GM21367 (cell line): ENCODE results near the gene TMCC3.
"Not testable (repeated sequence)": the region's sequence is repeated elsewhere in the genome, so short reads cannot be mapped to it uniquely, and the experiment has no call there.

Experiments
- ATAC-seq: cut with Tn5 transposase; IDR thresholded peaks from one replicate; pipeline ENCODE4 v1.9.1; 2021; ENCODE audit not compliant: unreplicated experiment

The TMCC3 gene

GRCh38 chr12:94637390-94638113, 12.8 kb downstream of the TMCC3 start:
- ATAC-seq: no peak

DNA sequence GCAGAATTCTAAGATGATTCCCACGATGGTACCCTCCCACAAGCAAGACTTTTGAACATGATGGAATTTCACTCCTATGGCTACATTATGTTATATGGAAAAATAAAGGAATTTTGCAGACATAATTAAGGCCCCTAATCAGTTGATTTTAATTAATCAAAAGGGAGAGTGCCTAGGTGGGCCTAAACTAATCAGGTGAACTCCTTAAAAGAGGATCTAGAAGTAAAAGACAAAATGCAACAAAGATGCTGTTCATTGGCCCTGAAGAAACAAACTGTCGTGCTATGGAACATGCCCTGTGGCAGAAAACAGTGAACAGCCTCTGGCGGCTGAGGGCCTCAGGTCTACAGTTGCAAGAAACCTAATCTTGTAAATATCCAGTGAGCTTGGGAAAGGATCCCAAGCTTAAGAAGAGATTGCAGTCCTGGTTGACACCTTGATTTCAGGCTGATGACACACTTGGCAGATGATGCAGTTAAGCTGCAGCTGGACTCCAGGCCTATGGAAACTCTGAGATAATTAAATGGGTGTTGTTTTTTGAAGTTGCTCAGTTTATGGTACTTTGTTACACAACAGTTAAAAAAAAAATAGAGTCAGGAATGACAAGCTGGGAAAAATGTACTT, 13.8 kb downstream of the TMCC3 start:
- ATAC-seq: no peak

DNA sequence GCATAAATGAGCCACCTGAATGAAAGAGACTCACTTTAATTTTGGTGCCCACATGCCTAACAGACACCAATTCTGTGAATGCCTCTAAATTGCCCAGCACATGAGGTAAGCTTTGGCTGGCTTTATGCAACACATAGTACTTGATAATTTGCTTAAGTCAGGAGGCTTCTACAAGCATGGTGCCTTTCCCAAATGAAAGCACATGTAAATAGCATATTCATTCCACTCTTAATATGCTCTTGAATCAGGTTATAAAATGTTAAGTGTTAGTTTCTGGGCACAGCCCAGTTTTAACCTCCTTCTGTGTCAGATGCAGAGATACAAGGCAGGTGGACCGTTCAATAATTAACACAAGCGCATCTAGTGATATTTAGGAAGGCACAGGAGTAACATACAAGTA, 15.6 kb downstream of the TMCC3 start:
- no peak for ATAC-seq

- no peak for ATAC-seq
Measured at GRCh38 chr12:94633401-94633800, 17.0 kb downstream of the TMCC3 start.

DNA sequence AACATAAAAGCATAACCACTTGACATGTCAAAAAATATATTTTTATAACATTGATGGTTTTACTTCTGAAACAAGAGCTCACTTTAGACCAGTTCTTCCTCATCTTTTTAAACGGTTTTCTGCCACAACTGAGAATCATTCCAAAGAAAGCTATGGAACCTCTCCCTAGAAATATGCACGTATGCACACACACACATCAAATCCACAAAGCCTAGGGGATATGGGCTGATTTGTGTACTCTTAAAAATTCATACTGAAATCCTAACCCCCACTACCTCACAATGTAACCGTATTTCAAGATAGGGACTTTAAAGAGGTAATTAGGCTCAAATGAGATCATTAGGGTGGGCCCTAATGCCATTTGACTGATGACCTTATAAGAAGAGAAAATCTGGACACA, 19.3 kb downstream of the TMCC3 start:
- no peak for ATAC-seq

DNA sequence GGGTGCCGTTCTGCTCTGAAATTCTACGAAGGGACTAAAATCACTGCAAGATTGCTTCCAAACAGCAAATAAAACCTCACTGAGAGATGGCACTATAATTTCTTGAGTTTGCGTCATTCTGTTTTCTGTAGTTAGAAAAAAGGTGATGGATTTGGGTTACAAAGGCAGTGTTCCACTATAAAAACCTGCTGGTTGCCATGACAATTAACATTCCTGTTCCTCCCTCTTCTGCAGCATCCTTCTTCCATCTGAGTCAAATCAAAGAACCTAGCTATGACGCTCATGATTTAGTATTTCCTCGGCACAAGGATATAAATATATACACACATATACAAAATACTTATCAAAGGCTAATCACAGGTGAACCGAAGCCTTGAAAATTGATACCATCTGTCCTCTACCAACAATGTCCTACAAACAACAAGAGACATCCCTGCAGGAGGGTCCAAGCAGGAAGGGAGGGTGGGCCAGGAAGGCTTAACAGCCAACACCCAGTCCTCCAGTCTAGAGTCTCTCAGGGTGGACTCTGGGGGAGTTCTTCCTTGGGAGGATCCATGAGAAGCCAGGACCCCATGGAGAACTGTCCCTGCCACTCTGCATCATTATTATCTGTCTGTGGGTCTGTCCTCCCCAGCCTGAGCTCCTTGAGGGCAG, 21.4 kb downstream of the TMCC3 start:
- no peak for ATAC-seq

DNA sequence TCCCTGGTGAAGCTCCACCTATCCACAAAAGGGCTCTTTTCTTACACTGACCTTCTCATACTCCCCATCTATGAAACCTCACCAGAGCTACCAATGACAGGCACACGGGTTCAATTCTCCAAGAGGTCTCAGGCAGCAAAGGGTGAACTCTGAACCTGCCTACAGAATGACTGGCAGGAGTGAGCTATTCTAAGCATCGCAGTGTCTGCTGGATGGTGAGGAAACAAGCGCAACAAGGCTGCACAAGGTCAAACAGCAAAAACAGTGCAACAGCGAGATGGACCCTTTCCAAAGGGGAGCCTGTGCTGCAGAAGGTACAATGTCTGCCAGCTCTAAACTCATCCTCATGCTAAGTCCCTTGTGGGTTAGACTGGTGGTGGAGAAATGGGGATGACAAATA, 22.0 kb downstream of the TMCC3 start:
- no peak for ATAC-seq

DNA sequence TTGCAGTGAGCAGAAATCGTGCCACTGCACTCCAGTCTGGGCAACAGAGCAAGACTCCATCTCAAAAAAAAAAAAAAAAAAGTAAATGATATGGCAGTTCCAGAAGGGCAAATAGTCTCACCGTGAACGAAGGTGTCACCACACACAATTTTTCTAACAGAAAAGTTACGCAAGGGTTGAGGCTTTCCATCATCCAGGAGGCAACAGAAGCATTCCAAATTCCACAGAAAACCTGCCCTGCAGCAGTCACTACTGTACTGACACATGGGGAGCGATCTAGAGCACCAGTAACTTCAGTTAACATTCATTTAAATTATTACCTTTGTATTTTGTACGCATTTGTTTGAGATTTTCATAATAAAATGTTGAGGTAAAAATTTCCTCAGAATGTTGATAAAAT, 24.8 kb downstream of the TMCC3 start:
- ATAC-seq: no peak

- no peak for ATAC-seq
Measured at GRCh38 chr12:94623161-94623920, 27.0 kb downstream of the TMCC3 start.

DNA sequence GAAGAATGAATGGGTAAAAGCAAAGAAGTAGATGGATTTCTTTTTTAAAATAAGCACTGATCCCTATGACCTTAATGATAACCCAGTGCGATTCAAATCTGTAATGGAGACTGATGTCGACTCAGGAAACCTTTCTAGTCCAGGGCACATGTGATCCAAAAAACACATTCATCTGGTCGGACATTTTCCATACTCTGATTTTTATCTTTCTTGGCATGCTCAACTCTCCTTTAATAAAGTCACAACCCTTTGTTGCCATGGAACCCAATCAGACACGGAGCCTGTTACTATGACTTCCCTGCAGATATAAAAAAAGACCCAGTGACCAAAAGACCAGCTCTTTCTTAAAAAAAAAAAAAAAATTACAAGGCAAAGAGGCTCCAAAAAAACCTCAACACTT, 27.9 kb downstream of the TMCC3 start:
- no peak for ATAC-seq

DNA sequence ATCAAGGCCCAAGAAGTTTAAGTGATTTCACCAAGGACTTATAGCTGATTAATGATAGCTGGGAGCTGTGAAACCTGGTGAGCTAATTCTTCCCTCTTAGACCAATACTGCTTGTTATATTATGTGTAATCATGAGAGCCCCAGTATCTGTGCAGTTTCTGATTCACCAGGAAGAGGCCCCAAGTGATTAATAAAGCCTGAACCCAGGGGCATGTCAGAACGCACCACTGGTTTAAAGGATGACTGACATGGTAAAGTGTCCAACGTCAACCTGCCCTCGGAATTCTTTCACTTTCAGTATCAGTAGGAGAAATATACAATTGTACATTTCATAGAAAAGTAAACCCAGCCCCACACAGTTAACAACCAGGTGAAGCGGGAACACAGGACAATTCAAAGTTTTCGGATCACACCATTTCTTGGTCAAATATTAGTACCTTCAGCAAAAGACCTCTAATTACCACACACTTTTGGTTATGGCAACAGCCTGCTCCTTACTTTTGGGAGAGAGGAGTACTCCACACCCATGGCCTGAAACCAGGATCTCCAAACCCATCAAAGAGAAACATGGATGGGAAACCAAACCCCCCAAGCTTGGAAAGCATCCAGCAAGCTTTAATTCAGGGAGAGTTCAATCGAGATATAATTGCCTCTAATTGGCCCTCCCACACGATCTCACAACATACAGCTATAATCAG, 28.5 kb downstream of the TMCC3 start:
- peak; percentile 88 for ATAC-seq

DNA sequence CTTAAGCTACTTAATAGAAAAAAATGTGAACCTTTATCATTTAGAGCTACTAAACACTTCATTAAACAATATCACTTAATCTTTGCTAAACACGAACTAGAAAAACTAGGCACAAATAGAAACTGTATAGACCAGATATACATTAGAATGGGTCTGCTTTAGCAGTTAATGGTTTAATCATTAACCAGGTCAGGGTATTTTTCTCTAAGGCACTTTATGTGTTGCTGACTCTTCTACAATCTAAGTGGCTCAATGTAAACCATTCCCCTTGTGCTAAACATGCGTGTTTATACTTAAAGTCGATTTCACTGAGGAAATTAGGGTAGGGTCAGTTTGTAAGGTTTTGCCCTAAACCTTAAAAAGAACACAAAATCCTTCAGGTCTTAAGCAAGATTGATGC, 29.7 kb downstream of the TMCC3 start:
- no peak for ATAC-seq

DNA sequence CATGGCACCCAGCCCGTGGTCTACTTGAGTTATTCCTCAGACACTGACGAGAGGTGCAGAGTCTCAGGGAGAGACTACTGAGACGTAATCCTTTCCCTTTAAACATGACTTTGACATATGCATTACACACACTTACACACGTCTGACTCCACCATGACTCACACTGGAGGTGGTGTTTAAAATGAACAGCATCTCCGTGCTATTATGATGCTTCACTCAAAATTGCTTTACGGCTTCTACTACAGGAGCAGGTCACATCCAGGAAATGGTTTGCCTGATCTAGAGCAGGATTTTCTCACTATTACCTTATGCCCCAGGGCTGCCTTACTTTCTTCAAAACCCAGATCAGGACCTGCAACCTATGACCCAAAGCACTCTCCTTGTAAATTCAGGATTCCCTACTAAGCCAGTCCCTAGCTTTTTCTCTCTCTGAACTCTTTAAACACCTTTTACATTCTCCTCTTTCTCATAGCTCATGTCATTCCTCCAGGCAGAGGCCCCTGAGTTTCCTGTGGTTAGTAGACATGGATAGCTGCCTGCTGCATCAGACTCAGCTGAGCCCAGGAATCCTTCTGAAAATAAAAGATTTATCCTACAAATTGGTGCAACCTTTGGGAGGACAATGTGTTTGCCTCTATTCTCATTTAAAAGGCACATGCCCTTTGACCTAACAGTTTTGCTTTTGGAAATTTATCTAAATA, 31.2 kb downstream of the TMCC3 start:
- ATAC-seq: no peak

GRCh38 chr12:94617101-94617500, 33.3 kb downstream of the TMCC3 start:
- ATAC-seq: no peak

GRCh38 chr12:94616203-94616729, 34.1 kb downstream of the TMCC3 start:
- ATAC-seq: no peak

DNA sequence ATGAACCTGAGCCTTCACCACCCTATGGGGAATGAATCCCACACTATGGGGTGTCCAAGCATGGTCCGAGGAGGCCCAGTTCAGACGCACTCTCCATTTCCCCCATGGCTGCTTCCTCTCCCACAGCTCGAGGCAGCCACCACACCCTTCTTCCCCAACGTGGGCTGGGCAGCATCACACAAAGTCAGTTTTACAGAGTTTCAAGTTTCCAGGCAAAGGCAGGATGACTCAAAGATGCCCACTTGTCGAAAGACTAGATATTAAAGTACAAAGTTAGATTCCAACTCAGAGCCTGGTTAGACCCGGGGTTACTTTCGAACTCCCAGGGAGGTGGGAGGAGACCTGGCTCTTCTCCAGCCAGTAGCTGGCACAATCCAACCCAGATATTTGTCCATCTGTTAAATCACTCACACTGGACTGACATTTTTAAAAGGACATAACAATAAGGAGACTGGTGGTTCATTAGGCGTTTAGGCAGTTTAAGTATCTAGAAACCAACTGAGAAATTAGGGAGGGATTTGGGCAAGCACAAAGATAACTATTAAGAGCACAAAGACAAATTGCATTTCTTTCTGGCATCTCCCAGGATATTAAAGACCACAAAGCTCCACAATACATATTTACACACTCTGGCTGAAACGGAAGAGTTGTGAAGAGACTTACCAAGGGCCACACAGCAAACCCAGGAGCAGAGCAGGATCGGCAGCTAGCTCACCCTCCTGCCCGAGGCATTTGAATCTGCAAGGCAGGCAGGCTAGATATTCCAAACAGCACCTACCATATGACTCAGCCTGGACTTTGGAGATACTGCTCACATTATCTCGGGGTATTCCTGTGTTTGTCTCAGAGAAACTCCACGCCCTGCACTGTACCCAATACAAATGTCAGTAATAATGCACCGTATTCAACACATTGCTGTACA, 34.8 kb downstream of the TMCC3 start:
- no peak for ATAC-seq

DNA sequence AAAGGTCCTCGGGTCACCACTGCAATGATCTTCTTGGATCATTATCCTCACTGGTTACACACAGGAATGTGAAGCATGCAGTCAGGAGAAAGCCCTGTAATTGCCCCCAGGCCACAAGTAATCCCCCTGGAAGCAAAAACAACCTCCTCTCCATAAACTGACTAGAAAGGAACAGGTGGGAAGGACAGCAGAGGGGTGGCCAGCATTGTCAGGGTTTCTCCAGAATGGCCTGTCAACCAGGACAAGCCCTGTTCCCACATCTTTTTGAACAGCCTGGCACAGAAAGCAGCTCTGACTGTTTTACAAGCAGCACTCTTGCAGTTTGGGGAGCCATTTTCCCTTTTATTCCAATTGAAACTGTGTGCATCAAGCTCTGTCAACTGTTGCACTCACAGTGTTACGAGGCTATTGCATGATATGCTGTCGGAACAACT, 36.1 kb downstream of the TMCC3 start:
- no peak for ATAC-seq

DNA sequence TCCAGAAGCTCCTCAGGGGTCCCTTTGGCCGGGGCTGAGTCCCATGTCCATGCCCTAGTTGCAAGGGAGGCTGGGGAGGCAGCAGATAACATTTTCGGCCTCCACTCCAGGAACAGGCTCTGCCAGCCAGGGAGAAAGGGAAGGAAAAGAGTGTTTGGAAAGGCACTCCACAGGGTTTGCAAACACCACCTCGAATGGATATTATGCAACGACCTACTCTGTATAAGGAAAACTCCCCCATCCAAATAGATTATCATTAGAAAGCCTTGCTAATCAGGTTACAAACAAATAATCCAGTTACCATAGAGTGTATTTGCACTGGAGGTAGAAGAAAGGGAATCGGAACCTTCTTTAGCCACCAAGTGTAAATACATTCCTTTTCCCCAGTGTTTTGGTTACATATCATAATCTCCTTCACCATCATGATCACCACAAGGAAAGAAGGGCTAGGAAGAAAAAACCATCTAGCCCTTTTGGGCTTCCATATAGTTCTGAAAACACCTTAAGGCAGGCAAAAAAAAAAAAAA, 40.4 kb downstream of the TMCC3 start:
- ATAC-seq: no peak

- ATAC-seq: not testable (repeated sequence)
Measured at GRCh38 chr12:94606810-94607209, 43.5 kb downstream of the TMCC3 start.
